Fibroblast of gingiva (primary cell): ENCODE measurements around the gene DOLPP1.

Source experiments
- DNase-seq: peaks from one replicate; pipeline ENCODE4 v3.0.0-alpha.2; 2011; ENCODE audit warnings: low read depth

The DOLPP1 gene

GRCh38 chr9:129094387-129095169 is 13.7 kb downstream of the DOLPP1 start:
- no peak for DNase-seq

- DNase-seq: no peak
Observed at GRCh38 chr9:129095170-129095667, 14.3 kb downstream of the DOLPP1 start.

- no peak for DNase-seq
Observed at GRCh38 chr9:129095908-129096307, 15.0 kb downstream of the DOLPP1 start.

- DNase-seq: no peak
Observed at GRCh38 chr9:129097671-129098306, 16.9 kb downstream of the DOLPP1 start.

- DNase-seq: no peak
Observed at GRCh38 chr9:129098328-129098727, 17.4 kb downstream of the DOLPP1 start.

- no peak for DNase-seq
Observed at GRCh38 chr9:129100383-129101169, 19.7 kb downstream of the DOLPP1 start.

- DNase-seq: no peak
Observed at GRCh38 chr9:129101279-129101678, 20.4 kb downstream of the DOLPP1 start.

GRCh38 chr9:129102095-129102525 is 21.2 kb downstream of the DOLPP1 start:
- DNase-seq: no peak

GRCh38 chr9:129102791-129103594 is 22.1 kb downstream of the DOLPP1 start:
- peak; percentile 52 for DNase-seq

- DNase-seq: no peak
Observed at GRCh38 chr9:129103595-129103965, 22.7 kb downstream of the DOLPP1 start.

GRCh38 chr9:129104051-129104450 is 23.1 kb downstream of the DOLPP1 start:
- no peak for DNase-seq

GRCh38 chr9:129105857-129106694 is 25.2 kb downstream of the DOLPP1 start:
- no peak for DNase-seq

GRCh38 chr9:129107651-129108050 is 26.7 kb downstream of the DOLPP1 start:
- no peak for DNase-seq

- DNase-seq: no peak
Observed at GRCh38 chr9:129108083-129108804, 27.3 kb downstream of the DOLPP1 start.

GRCh38 chr9:129108805-129109536 is 28.1 kb downstream of the DOLPP1 start:
- no peak for DNase-seq

GRCh38 chr9:129109537-129109903 is 28.6 kb downstream of the DOLPP1 start:
- peak; percentile 67 for DNase-seq

- DNase-seq: peak; percentile 41
Observed at GRCh38 chr9:129109952-129110739, 29.2 kb downstream of the DOLPP1 start.

- DNase-seq: peak; percentile 96
Observed at GRCh38 chr9:129110740-129111527, 30.0 kb downstream of the DOLPP1 start, which contains the start of the genes CRAT and PTPA. TSS of gene CRAT (minus strand) at chr9:129110793. CDS start at chr9:129110509, 284 bp downstream. TSS of gene PTPA (plus strand) at chr9:129111415. CDS start at chr9:129111601, 186 bp downstream.
